WTC11 (cell line): ENCODE data around the gene AK5. TPM values are rescaled to one million over a fixed set of nuclear protein-coding genes. Genes with fewer than 3 reads are reported as not detected.

Source experiments
- ATAC-seq: fragments of 200-7000 bp; cut with Tn5 transposase; 2 replicates; pipeline ENCODE4 v1.10.0; 2021; ENCODE audit warnings: mild to moderate bottlenecking, moderate library complexity
- CTCF ChIA-PET: fragments of 300-600 bp; sonication (Branson Sonifier 250); formaldehyde crosslinking; loops from one replicate; lab custom pipeline; 2021; ENCODE audit warnings: antibody characterized with exemption; lab: Charles Lee
- POLR2A ChIA-PET: fragments of 350-600 bp; sonication (Branson Sonifier 250); formaldehyde crosslinking; loops from one replicate; lab custom pipeline; 2021; ENCODE audit warnings: antibody characterized with exemption; lab: Charles Lee
- DNase-seq: peaks from one replicate; pipeline ENCODE4 v3.0.0; 2021; ENCODE audit warnings: low spot score
- H3K27ac Mint-ChIP-seq: 2 replicates; pipeline ENCODE4 v1.8.0; 2021; ENCODE audit warnings: mixed read lengths
- H3K27me3 Mint-ChIP-seq: 2 replicates; pipeline ENCODE4 v1.8.0; 2021; ENCODE audit warnings: low read depth, mild to moderate bottlenecking, moderate library complexity, mixed read lengths
- H3K36me3 Mint-ChIP-seq: 2 replicates; pipeline ENCODE4 v1.8.0; 2021; ENCODE audit warnings: mixed read lengths
- H3K4me1 Mint-ChIP-seq: 2 replicates; pipeline ENCODE4 v1.8.0; 2022; ENCODE audit warnings: mixed read lengths
- H3K4me3 Mint-ChIP-seq: 2 replicates; pipeline ENCODE4 v1.8.0; 2021; ENCODE audit warnings: mild to moderate bottlenecking, moderate library complexity, mixed read lengths
- H3K9me3 Mint-ChIP-seq: 2 replicates; pipeline ENCODE4 v1.8.0; 2021; ENCODE audit warnings: mixed read lengths
- ATF3 ChIP-seq: sonication (generic); formaldehyde crosslinking; conservative IDR thresholded peaks from 2 replicates; pipeline ENCODE4 v1.8.1; 2022; ENCODE audit warnings: mild to moderate bottlenecking, missing genetic modification reagents
- EMX1 ChIP-seq: fragments of 250-450 bp; sonication (Bioruptor Pico); IDR thresholded peaks from 2 replicates; pipeline ENCODE4 v1.8.0; 2021; ENCODE audit warnings: mild to moderate bottlenecking
- FOXJ3 ChIP-seq: sonication (generic); formaldehyde crosslinking; IDR thresholded peaks from 2 replicates; pipeline ENCODE4 v1.9.0; 2021; ENCODE audit warnings: missing genetic modification reagents, mild to moderate bottlenecking, borderline replicate concordance
- GRHL2 ChIP-seq: fragments of 250-450 bp; sonication (Bioruptor Pico); IDR thresholded peaks from 2 replicates; pipeline ENCODE4 v1.8.0; 2022; ENCODE audit warnings: mild to moderate bottlenecking, moderate library complexity; ENCODE audit not compliant: insufficient replicate concordance, severe bottlenecking
- IRF1 ChIP-seq: sonication (generic); formaldehyde crosslinking; IDR thresholded peaks from 2 replicates; pipeline ENCODE4 v1.8.0; 2023; ENCODE audit warnings: missing genetic modification reagents
- MYBL2 ChIP-seq: sonication (generic); formaldehyde crosslinking; IDR thresholded peaks from 2 replicates; pipeline ENCODE4 v1.8.1; 2023; ENCODE audit warnings: mild to moderate bottlenecking, moderate library complexity, missing genetic modification reagents
- NR3C1 ChIP-seq: sonication (generic); formaldehyde crosslinking; conservative IDR thresholded peaks from 2 replicates; pipeline ENCODE4 v1.8.1; 2023; ENCODE audit warnings: low read depth, mild to moderate bottlenecking, missing genetic modification reagents
- STAT6 ChIP-seq: sonication (generic); formaldehyde crosslinking; conservative IDR thresholded peaks from 2 replicates; pipeline ENCODE4 v1.8.1; 2023; ENCODE audit warnings: mild to moderate bottlenecking, low read depth, missing genetic modification reagents, moderate library complexity
- TCF7 ChIP-seq: sonication (generic); formaldehyde crosslinking; IDR thresholded peaks from 2 replicates; pipeline ENCODE4 v1.8.0; 2022; ENCODE audit warnings: mild to moderate bottlenecking, low read depth, missing genetic modification reagents, moderate library complexity
- total RNA-seq: library from RNA; stranded (reverse); gene quantifications from 3 replicates; pipeline ENCODE4 v1.2.3, GENCODE V29; 2021
- TF ChIP-seq, protein P1 (sequence below): sonication (generic); formaldehyde crosslinking; IDR thresholded peaks from 2 replicates; pipeline ENCODE4 v1.8.0; 2022; ENCODE audit warnings: missing genetic modification reagents
- TF ChIP-seq, protein P2 (sequence below): fragments of 200-600 bp; IDR thresholded peaks from 2 replicates; pipeline ENCODE4 v1.8.0; 2022; ENCODE audit warnings: antibody characterized with exemption
- TF ChIP-seq, protein P3 (sequence below): sonication (generic); formaldehyde crosslinking; IDR thresholded peaks from 2 replicates; pipeline ENCODE4 v1.8.0; 2022; ENCODE audit warnings: mild to moderate bottlenecking, missing genetic modification reagents

AK5 gene
- total RNA-seq, 1 experiment from 2014 or later: 3.0 TPM

DNA sequence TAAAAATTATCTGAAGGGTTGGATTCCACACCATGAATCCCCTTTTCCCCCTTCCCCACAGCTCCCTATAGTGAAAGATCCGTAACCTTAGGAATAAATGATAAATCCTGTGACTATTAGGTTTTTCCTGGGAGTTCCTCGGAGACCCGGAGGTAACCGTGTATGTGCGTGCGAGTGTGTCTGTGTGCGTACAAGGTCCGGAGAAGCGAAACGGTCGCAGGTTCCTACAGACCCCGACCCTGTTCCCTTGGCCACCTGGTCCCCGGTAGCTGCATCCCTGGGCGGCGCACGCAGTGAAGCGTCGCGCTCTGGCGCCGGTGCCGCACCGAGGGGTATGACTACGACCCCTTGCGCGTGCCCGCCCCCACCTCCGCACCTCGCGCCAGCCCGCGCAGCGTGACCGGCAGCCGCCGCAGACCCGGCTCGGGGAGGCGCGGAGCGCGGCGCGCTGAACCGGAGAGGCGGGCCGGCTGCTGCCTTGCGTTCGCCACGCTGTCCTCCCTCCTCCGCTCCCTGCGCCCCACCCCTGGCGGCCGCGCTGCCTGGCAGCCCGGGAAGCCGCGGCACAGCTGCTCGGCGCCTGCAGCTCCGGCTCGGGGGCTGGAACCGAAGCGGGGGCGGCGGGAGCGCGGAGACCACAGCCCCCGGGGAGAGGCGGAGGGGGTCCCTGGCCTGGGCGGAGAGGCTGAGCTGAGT, at the start of gene AK5 (continued):
- TF ChIP-seq STAT6: no peak

GRCh38 chr1:77232829-77233228, 49.0 kb upstream of the AK5 start:
- no peak for TF ChIP-seq MYBL2 (CRISPR knock-in tag)
- TF ChIP-seq FOXJ3: no peak
- TF ChIP-seq, protein P1, sequence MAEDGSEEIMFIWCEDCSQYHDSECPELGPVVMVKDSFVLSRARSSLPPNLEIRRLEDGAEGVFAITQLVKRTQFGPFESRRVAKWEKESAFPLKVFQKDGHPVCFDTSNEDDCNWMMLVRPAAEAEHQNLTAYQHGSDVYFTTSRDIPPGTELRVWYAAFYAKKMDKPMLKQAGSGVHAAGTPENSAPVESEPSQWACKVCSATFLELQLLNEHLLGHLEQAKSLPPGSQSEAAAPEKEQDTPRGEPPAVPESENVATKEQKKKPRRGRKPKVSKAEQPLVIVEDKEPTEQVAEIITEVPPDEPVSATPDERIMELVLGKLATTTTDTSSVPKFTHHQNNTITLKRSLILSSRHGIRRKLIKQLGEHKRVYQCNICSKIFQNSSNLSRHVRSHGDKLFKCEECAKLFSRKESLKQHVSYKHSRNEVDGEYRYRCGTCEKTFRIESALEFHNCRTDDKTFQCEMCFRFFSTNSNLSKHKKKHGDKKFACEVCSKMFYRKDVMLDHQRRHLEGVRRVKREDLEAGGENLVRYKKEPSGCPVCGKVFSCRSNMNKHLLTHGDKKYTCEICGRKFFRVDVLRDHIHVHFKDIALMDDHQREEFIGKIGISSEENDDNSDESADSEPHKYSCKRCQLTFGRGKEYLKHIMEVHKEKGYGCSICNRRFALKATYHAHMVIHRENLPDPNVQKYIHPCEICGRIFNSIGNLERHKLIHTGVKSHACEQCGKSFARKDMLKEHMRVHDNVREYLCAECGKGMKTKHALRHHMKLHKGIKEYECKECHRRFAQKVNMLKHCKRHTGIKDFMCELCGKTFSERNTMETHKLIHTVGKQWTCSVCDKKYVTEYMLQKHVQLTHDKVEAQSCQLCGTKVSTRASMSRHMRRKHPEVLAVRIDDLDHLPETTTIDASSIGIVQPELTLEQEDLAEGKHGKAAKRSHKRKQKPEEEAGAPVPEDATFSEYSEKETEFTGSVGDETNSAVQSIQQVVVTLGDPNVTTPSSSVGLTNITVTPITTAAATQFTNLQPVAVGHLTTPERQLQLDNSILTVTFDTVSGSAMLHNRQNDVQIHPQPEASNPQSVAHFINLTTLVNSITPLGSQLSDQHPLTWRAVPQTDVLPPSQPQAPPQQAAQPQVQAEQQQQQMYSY (CRISPR knock-in tag): no peak
- no peak overlapping the region for H3K27ac Mint-ChIP-seq
- ChIA-PET CTCF (no interaction called here), POLR2A (no interaction called here)
- 0 out of 2 replicates have a peak, but pooled peaks cover 2% of the 10 kb centered on the region for H3K4me1 Mint-ChIP-seq
- no peaks in the 10 kb centered on the region for H3K27me3 Mint-ChIP-seq
- no peak overlapping the region for H3K4me3 Mint-ChIP-seq
- ATAC-seq (no peak), DNase-seq (no peak)
- peaks cover 7% of the 10 kb centered on the region for H3K36me3 Mint-ChIP-seq
- H3K9me3 Mint-ChIP-seq: peaks cover 18% of the 10 kb centered on the region

DNA sequence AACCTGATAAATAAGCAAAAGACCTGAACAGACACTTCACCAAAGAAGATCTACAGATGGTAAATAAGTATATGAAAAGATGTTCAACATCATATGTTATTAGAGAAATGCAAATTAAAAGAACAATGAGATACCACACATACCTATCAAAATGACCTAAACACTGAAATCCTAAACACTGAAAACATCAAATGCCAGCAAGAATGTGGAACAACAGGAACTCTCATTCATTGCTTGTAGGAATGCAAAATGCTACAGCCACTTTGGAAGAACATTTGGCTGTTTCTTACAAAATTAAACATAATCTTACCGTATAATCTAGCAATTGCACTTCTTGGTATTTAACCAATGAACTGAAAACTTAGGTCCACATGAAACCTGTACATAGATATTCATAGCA, 47.7 kb upstream of the AK5 start:
- Mint-ChIP-seq H3K9me3 (peaks cover 18% of the 10 kb centered on the region), H3K27me3 (no peaks in the 10 kb centered on the region), H3K4me1 (0 out of 2 replicates have a peak, but pooled peaks cover 2% of the 10 kb centered on the region), H3K4me3 (no peak overlapping the region), H3K27ac (no peak overlapping the region), H3K36me3 (peaks cover 7% of the 10 kb centered on the region)
- CTCF ChIA-PET: no interaction called here
- DNase-seq: no peak
- no peak for TF ChIP-seq TCF7 (CRISPR knock-in tag)
- TF ChIP-seq, protein P2, sequence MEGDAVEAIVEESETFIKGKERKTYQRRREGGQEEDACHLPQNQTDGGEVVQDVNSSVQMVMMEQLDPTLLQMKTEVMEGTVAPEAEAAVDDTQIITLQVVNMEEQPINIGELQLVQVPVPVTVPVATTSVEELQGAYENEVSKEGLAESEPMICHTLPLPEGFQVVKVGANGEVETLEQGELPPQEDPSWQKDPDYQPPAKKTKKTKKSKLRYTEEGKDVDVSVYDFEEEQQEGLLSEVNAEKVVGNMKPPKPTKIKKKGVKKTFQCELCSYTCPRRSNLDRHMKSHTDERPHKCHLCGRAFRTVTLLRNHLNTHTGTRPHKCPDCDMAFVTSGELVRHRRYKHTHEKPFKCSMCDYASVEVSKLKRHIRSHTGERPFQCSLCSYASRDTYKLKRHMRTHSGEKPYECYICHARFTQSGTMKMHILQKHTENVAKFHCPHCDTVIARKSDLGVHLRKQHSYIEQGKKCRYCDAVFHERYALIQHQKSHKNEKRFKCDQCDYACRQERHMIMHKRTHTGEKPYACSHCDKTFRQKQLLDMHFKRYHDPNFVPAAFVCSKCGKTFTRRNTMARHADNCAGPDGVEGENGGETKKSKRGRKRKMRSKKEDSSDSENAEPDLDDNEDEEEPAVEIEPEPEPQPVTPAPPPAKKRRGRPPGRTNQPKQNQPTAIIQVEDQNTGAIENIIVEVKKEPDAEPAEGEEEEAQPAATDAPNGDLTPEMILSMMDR: no peak
- no peak for TF ChIP-seq IRF1 (CRISPR knock-in tag)
- no peak for TF ChIP-seq NR3C1 (CRISPR knock-in tag)
- no peak for TF ChIP-seq GRHL2 (CRISPR knock-in tag)
- no peak for TF ChIP-seq ATF3
- TF ChIP-seq, protein P3, sequence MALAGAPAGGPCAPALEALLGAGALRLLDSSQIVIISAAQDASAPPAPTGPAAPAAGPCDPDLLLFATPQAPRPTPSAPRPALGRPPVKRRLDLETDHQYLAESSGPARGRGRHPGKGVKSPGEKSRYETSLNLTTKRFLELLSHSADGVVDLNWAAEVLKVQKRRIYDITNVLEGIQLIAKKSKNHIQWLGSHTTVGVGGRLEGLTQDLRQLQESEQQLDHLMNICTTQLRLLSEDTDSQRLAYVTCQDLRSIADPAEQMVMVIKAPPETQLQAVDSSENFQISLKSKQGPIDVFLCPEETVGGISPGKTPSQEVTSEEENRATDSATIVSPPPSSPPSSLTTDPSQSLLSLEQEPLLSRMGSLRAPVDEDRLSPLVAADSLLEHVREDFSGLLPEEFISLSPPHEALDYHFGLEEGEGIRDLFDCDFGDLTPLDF: no peak
- no peak for TF ChIP-seq EMX1 (CRISPR knock-in tag)
- no peak for ATAC-seq
- POLR2A ChIA-PET: no interaction called here
